LNCAP (cell line): ENCODE results near the gene GZMB.

Source experiments
- CTCF ChIP-seq: fragments of 450-650 bp; IDR thresholded peaks from 2 replicates; pipeline ENCODE4 v1.5.1; 2017; ENCODE audit warnings: mild to moderate bottlenecking

The GZMB gene

GRCh38 chr14:24659916-24660570 lies 26.1 kb upstream of the GZMB start:
- no peak for TF ChIP-seq CTCF

GRCh38 chr14:24639905-24640304 lies 5.9 kb upstream of the GZMB start:
- TF ChIP-seq CTCF = no peak

GRCh38 chr14:24639270-24639669 lies 5.3 kb upstream of the GZMB start:
- no peak for TF ChIP-seq CTCF

- TF ChIP-seq CTCF = no peak
Observed at GRCh38 chr14:24633353-24633752, 637 bp downstream of the GZMB start.

- no peak for TF ChIP-seq CTCF
Observed at GRCh38 chr14:24632761-24633160, 1.2 kb downstream of the GZMB start.

- no peak for TF ChIP-seq CTCF
Observed at GRCh38 chr14:24632336-24632735, 1.7 kb downstream of the GZMB start.

- TF ChIP-seq CTCF = no peak
Observed at GRCh38 chr14:24631749-24632335, 2.1 kb downstream of the GZMB start.
